ENCODE measurements around the gene ARID1B. TPM values are rescaled to one million over a fixed set of nuclear protein-coding genes. Genes with fewer than 3 reads are reported as not detected.

Gene ARID1B
- total RNA-seq, 1 donor from 2014 or later, result 78.1 TPM

DNA sequence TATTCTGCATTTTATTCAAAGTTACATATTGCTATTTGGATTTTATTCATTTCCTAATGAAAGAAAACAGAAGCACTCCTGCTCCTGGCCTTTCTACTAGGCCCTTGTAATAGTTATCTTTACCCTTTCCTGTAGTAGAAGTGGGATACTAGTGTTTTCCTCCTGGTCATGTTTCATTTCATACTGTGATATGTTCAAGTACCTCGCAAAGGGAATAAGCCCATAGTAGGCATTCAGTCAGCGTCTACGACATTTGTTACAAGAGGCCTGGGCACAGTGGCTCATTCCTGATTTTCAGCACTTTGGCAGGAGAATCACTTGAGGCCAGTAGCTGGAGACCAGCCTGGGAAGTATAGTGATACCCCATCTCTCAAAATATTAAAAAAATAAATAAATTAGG, 154.1 kb downstream of the ARID1B start:
- peaks cover 18% of the 10 kb centered on the region for H3K4me1 Mint-ChIP-seq (ENCODE audit: unreplicated experiment)
- no peak overlapping the region for H3K27ac Mint-ChIP-seq (ENCODE audit: unreplicated experiment)
- H3K27me3 Mint-ChIP-seq (ENCODE audit: unreplicated experiment), result no peaks in the 10 kb centered on the region
- H3K9me3 Mint-ChIP-seq (ENCODE audit: unreplicated experiment), result no peaks in the 10 kb centered on the region
- no peak for TF ChIP-seq CTCF (IDR thresholded peaks at IDR 0.05)
- H3K36me3 Mint-ChIP-seq (ENCODE audit: unreplicated experiment), result peaks cover 11% of the 10 kb centered on the region
- no peak for DNase-seq (ENCODE audit: extremely low spot score, unreplicated experiment)
- no peak overlapping the region for H3K4me3 Mint-ChIP-seq (ENCODE audit: unreplicated experiment)

GRCh38 chr6:156933201-156934068, 156.3 kb downstream of the ARID1B start:
- Mint-ChIP-seq H3K4me1 (ENCODE audit: unreplicated experiment) (peaks cover 20% of the 10 kb centered on the region), H3K27me3 (ENCODE audit: unreplicated experiment) (no peaks in the 10 kb centered on the region), H3K4me3 (ENCODE audit: unreplicated experiment) (no peak overlapping the region), H3K36me3 (ENCODE audit: unreplicated experiment) (peaks cover 11% of the 10 kb centered on the region), H3K27ac (ENCODE audit: unreplicated experiment) (peak overlapping the region; percentile 9), H3K9me3 (ENCODE audit: unreplicated experiment) (no peaks in the 10 kb centered on the region)
- TF ChIP-seq CTCF (IDR thresholded peaks at IDR 0.05), result peak; percentile 19
- no peak for DNase-seq (ENCODE audit: extremely low spot score, unreplicated experiment)

DNA sequence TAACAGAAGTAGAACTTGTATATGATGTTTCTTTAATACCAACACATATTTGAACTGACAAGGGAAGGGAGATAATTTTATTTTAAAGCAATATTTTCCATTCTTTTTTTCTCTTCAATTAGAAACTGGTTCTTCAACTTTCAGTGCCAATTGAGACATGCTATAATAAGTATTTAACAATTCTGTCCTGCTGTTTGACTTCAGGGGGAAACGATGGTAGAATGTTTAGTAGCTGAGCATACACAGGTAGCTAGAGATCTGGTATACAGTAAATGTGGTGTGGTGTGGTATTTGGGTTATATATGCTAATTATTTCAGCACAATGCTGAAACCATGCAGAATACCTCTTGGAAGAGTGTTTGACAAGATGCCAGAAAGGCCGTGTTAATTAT, 156.9 kb downstream of the ARID1B start:
- Mint-ChIP-seq H3K36me3 (ENCODE audit: unreplicated experiment) (peaks cover 11% of the 10 kb centered on the region), H3K4me1 (ENCODE audit: unreplicated experiment) (peaks cover 20% of the 10 kb centered on the region)

GRCh38 chr6:156935000-156935399, 157.8 kb downstream of the ARID1B start:
- no peaks in the 10 kb centered on the region for H3K9me3 Mint-ChIP-seq (ENCODE audit: unreplicated experiment)
- no peak overlapping the region for H3K27ac Mint-ChIP-seq (ENCODE audit: unreplicated experiment)
- no peak for DNase-seq (ENCODE audit: extremely low spot score, unreplicated experiment)
- H3K4me1 Mint-ChIP-seq (ENCODE audit: unreplicated experiment), result peaks cover 18% of the 10 kb centered on the region
- H3K27me3 Mint-ChIP-seq (ENCODE audit: unreplicated experiment), result no peaks in the 10 kb centered on the region
- peaks cover 8% of the 10 kb centered on the region for H3K36me3 Mint-ChIP-seq (ENCODE audit: unreplicated experiment)
- TF ChIP-seq CTCF (IDR thresholded peaks at IDR 0.05), result no peak
- H3K4me3 Mint-ChIP-seq (ENCODE audit: unreplicated experiment), result no peak overlapping the region

More for the DNA sequence above, 156.9 kb downstream of the ARID1B start:
- no peak for DNase-seq (ENCODE audit: extremely low spot score, unreplicated experiment)
- Mint-ChIP-seq H3K9me3 (ENCODE audit: unreplicated experiment) (no peaks in the 10 kb centered on the region), H3K27ac (ENCODE audit: unreplicated experiment) (no peak overlapping the region), H3K27me3 (ENCODE audit: unreplicated experiment) (no peaks in the 10 kb centered on the region), H3K4me3 (ENCODE audit: unreplicated experiment) (no peak overlapping the region)
- no peak for TF ChIP-seq CTCF (IDR thresholded peaks at IDR 0.05)

DNA sequence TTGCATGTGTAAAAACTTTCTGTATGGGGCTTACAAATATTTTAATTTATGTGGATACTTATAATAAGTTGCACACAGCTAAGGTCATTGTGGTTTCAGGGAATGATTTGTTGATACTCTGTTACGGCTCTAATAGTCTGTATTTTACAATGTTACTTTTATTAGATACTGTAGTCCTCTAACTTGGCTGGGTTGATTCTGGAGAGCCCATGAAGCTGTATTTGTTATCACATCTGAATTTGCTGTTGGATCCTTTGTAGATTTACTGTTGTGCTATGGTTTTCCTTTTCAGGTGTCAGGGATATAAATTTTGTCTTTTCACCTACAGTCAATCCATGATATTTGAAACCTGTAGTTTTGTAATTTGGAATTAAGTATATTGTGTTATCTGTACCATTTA, 161.0 kb downstream of the ARID1B start:
- Mint-ChIP-seq H3K9me3 (ENCODE audit: unreplicated experiment) (no peaks in the 10 kb centered on the region), H3K4me3 (ENCODE audit: unreplicated experiment) (no peak overlapping the region), H3K27me3 (ENCODE audit: unreplicated experiment) (no peaks in the 10 kb centered on the region), H3K4me1 (ENCODE audit: unreplicated experiment) (peaks cover 25% of the 10 kb centered on the region), H3K36me3 (ENCODE audit: unreplicated experiment) (peaks cover 4% of the 10 kb centered on the region), H3K27ac (ENCODE audit: unreplicated experiment) (no peak overlapping the region)
- no peak for TF ChIP-seq CTCF (IDR thresholded peaks at IDR 0.05)
- no peak for DNase-seq (ENCODE audit: extremely low spot score, unreplicated experiment)

All from osteocyte (in vitro differentiated cells).